ENCODE measurements around the gene SEBOX. TPM values are rescaled to one million over a fixed set of nuclear protein-coding genes. Genes with fewer than 3 reads are reported as not detected.

Gene SEBOX
- total RNA-seq, 1 experiment from 2014 or later = not detected

GRCh38 chr17:28369684-28370034 is 4.7 kb upstream of the SEBOX start:
- no peak overlapping the region for H3K27ac ChIP-seq
- no peaks in the 10 kb centered on the region for H3K27me3 ChIP-seq (replicated peaks)
- 0 out of 2 replicates have a peak, but pooled peaks cover 6% of the 10 kb centered on the region for H3K36me3 ChIP-seq
- H3K9me3 ChIP-seq (replicated peaks) = no peaks in the 10 kb centered on the region
- H3K4me3 ChIP-seq = no peak overlapping the region
- H3K4me1 ChIP-seq (replicated peaks) = peaks cover 24% of the 10 kb centered on the region
- no peak for DNase-seq (ENCODE audit: low read depth in 1 of 2, low spot score in 2 of 2)

GRCh38 chr17:28368915-28369683 is 4.1 kb upstream of the SEBOX start:
- no peak for DNase-seq (ENCODE audit: low read depth in 1 of 2, low spot score in 2 of 2)
- Histone ChIP-seq H3K9me3 (replicated peaks) (no peaks in the 10 kb centered on the region), H3K4me3 (no peak overlapping the region), H3K27ac (no peak overlapping the region), H3K36me3 (0 out of 2 replicates have a peak, but pooled peaks cover 6% of the 10 kb centered on the region), H3K4me1 (replicated peaks) (peaks cover 24% of the 10 kb centered on the region), H3K27me3 (replicated peaks) (no peaks in the 10 kb centered on the region)

- Histone ChIP-seq H3K4me3 (no peak overlapping the region), H3K9me3 (replicated peaks) (no peaks in the 10 kb centered on the region), H3K27me3 (replicated peaks) (no peaks in the 10 kb centered on the region), H3K4me1 (replicated peaks) (peaks cover 24% of the 10 kb centered on the region), H3K36me3 (peaks cover 6% of the 10 kb centered on the region; the same call in 1 of the 2 replicates), H3K27ac (no peak overlapping the region)
- DNase-seq (ENCODE audit: low read depth in 1 of 2, low spot score in 2 of 2) = no peak
Observed at GRCh38 chr17:28368306-28368831, 3.4 kb upstream of the SEBOX start.

- Histone ChIP-seq H3K27me3 (replicated peaks) (no peaks in the 10 kb centered on the region), H3K4me3 (no peak overlapping the region), H3K36me3 (peaks cover 6% of the 10 kb centered on the region), H3K4me1 (replicated peaks) (peaks cover 18% of the 10 kb centered on the region), H3K9me3 (replicated peaks) (no peaks in the 10 kb centered on the region), H3K27ac (no peak overlapping the region)
- no peak for DNase-seq (ENCODE audit: low read depth in 1 of 2, low spot score in 2 of 2)
Observed at GRCh38 chr17:28367641-28368305, 2.8 kb upstream of the SEBOX start.

GRCh38 chr17:28366605-28367004 is 1.6 kb upstream of the SEBOX start:
- DNase-seq (ENCODE audit: low read depth in 1 of 2, low spot score in 2 of 2) = no peak
- Histone ChIP-seq H3K4me3 (no peak overlapping the region), H3K27me3 (replicated peaks) (no peaks in the 10 kb centered on the region), H3K36me3 (peaks cover 6% of the 10 kb centered on the region), H3K9me3 (replicated peaks) (no peaks in the 10 kb centered on the region), H3K27ac (no peak overlapping the region), H3K4me1 (replicated peaks) (peaks cover 6% of the 10 kb centered on the region)

GRCh38 chr17:28365487-28365886 is 488 bp upstream of the SEBOX start:
- no peak overlapping the region for H3K27ac ChIP-seq
- no peaks in the 10 kb centered on the region for H3K9me3 ChIP-seq (replicated peaks)
- no peak for DNase-seq (ENCODE audit: low read depth in 1 of 2, low spot score in 2 of 2)
- H3K4me3 ChIP-seq = no peak overlapping the region
- no peaks in the 10 kb centered on the region for H3K27me3 ChIP-seq (replicated peaks)
- H3K4me1 ChIP-seq (replicated peaks) = no peaks in the 10 kb centered on the region
- peaks cover 17% of the 10 kb centered on the region for H3K36me3 ChIP-seq

GRCh38 chr17:28363776-28364650 is 986 bp downstream of the SEBOX start:
- H3K36me3 ChIP-seq = peaks cover 32% of the 10 kb centered on the region
- H3K27me3 ChIP-seq (replicated peaks) = no peaks in the 10 kb centered on the region
- H3K4me3 ChIP-seq = no peak overlapping the region
- no peak overlapping the region for H3K27ac ChIP-seq
- no peaks in the 10 kb centered on the region for H3K4me1 ChIP-seq (replicated peaks)
- DNase-seq (ENCODE audit: low read depth in 1 of 2, low spot score in 2 of 2) = no peak
- H3K9me3 ChIP-seq (replicated peaks) = no peaks in the 10 kb centered on the region

- Histone ChIP-seq H3K36me3 (peaks cover 34% of the 10 kb centered on the region), H3K4me1 (replicated peaks) (peaks cover 3% of the 10 kb centered on the region; the same call in 1 of the 2 replicates), H3K4me3 (no peak overlapping the region), H3K27ac (no peak overlapping the region), H3K9me3 (replicated peaks) (no peaks in the 10 kb centered on the region), H3K27me3 (replicated peaks) (no peaks in the 10 kb centered on the region)
- DNase-seq (ENCODE audit: low read depth in 1 of 2, low spot score in 2 of 2) = no peak
Observed at GRCh38 chr17:28363186-28363585, 1.8 kb downstream of the SEBOX start.

GRCh38 chr17:28357901-28358197 is 7.2 kb downstream of the SEBOX start:
- H3K27me3 ChIP-seq (replicated peaks) = no peaks in the 10 kb centered on the region
- peaks cover 13% of the 10 kb centered on the region for H3K4me1 ChIP-seq (replicated peaks)
- H3K9me3 ChIP-seq (replicated peaks) = no peaks in the 10 kb centered on the region
- peaks cover 74% of the 10 kb centered on the region for H3K36me3 ChIP-seq
- H3K4me3 ChIP-seq = peak overlapping the region; percentile 95
- DNase-seq (ENCODE audit: low read depth in 1 of 2, low spot score in 2 of 2) = no peak
- peak overlapping the region; percentile 73 for H3K27ac ChIP-seq

GRCh38 chr17:28357061-28357900 is 7.7 kb downstream of the SEBOX start, which contains the start of gene POLDIP2:
Gene POLDIP2, minus strand, starts transcription at chr17:28357527. Its CDS starts 79 bp downstream, at chr17:28357448.
- DNase-seq (ENCODE audit: low read depth in 1 of 2, low spot score in 2 of 2) = peak; percentile 86 to 95
- no peaks in the 10 kb centered on the region for H3K9me3 ChIP-seq (replicated peaks)
- peaks cover 80% of the 10 kb centered on the region for H3K36me3 ChIP-seq

GRCh38 chr17:28350271-28350670 is 14.7 kb downstream of the SEBOX start:
- Histone ChIP-seq H3K4me1 (replicated peaks) (peaks cover 15% of the 10 kb centered on the region), H3K9me3 (replicated peaks) (no peaks in the 10 kb centered on the region), H3K4me3 (no peak overlapping the region), H3K36me3 (peaks cover 93% of the 10 kb centered on the region), H3K27ac (no peak overlapping the region), H3K27me3 (replicated peaks) (no peaks in the 10 kb centered on the region)
- DNase-seq (ENCODE audit: low read depth in 1 of 2, low spot score in 2 of 2) = no peak

More at GRCh38 chr17:28357061-28357900, 7.7 kb downstream of the SEBOX start, which contains the start of gene POLDIP2:
- Histone ChIP-seq H3K4me1 (replicated peaks) (peaks cover 13% of the 10 kb centered on the region), H3K4me3 (peak within 1 kb of the TSS; percentile 95), H3K27me3 (replicated peaks) (no peaks in the 10 kb centered on the region), H3K27ac (peak within 1 kb of the TSS; percentile 73)

GRCh38 chr17:28348979-28349378 is 16.0 kb downstream of the SEBOX start:
- Histone ChIP-seq H3K36me3 (peaks cover 92% of the 10 kb centered on the region), H3K27me3 (replicated peaks) (no peaks in the 10 kb centered on the region), H3K4me3 (no peak overlapping the region), H3K4me1 (replicated peaks) (peaks cover 15% of the 10 kb centered on the region), H3K9me3 (replicated peaks) (no peaks in the 10 kb centered on the region), H3K27ac (no peak overlapping the region)
- DNase-seq (ENCODE audit: low read depth in 1 of 2, low spot score in 2 of 2) = no peak

All from SJSA1 (cell line).